Muscle layer of colon (tissue), 2 donors: ENCODE data around the gene C10orf90.

ENCODE experiments used
- H3K27ac ChIP-seq: one replicate; pipeline ENCODE4 v1.7.0; 2013; ENCODE audit warnings: low read depth, mild to moderate bottlenecking, low read length, moderate library complexity
- H3K27me3 ChIP-seq, 2 donors: one replicate each; pipeline ENCODE4 v1.7.0; 2013; ENCODE audit warnings: low read length in 2 of 2, mild to moderate bottlenecking in 2 of 2; ENCODE audit not compliant: insufficient read depth in 2 of 2, control insufficient read depth in 1 of 2
- H3K36me3 ChIP-seq: one replicate; pipeline ENCODE4 v1.7.0; 2013; ENCODE audit warnings: mild to moderate bottlenecking, low read length; ENCODE audit not compliant: insufficient read depth
- H3K4me1 ChIP-seq: one replicate; pipeline ENCODE4 v1.7.0; 2013; ENCODE audit warnings: mild to moderate bottlenecking, low read length; ENCODE audit not compliant: insufficient read depth
- H3K4me3 ChIP-seq, 2 donors: one replicate each; pipeline ENCODE4 v1.7.0; 2013; ENCODE audit warnings: low read length in 2 of 2, low read depth in 1 of 2, mild to moderate bottlenecking in 1 of 2, moderate library complexity in 1 of 2
- H3K9ac ChIP-seq: one replicate; pipeline ENCODE4 v1.7.0; 2013; ENCODE audit warnings: low read length
- H3K9me3 ChIP-seq: one replicate; pipeline ENCODE4 v1.7.0; 2013; ENCODE audit warnings: mild to moderate bottlenecking, low read length
- donor health status: abdominal sarcoma.
- donor health status: Adenocarcinoma of cecum.

The C10orf90 gene

DNA sequence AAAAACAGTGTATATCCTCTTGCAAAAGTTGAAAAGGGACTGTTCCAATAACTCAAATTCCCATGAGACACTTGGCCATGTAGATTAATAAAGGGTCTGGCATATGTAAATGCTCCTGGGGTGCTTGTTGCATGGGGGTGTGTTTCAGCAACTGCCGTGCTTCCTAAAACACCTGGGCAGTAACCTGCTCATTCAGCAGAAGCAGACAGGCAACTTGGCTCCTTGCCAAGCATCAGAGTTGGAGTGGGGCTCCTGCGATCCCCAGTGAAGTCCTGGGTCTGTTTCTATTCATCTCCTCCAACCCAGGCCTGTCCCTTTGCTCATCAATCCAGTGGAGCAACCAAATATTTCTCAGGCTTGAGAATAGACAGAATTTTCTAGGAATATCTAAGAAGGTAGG lies 240.0 kb downstream of the C10orf90 start:
- Histone ChIP-seq H3K27me3 (no peaks in the 10 kb centered on the region), H3K9me3 (no peaks in the 10 kb centered on the region), H3K27ac (no peak overlapping the region), H3K9ac (no peak overlapping the region), H3K36me3 (no peaks in the 10 kb centered on the region), H3K4me3 (no peak overlapping the region), H3K4me1 (no peaks in the 10 kb centered on the region)

- H3K9ac ChIP-seq = no peak overlapping the region
- no peak overlapping the region for H3K27ac ChIP-seq
- H3K36me3 ChIP-seq = no peaks in the 10 kb centered on the region
- no peak overlapping the region for H3K4me3 ChIP-seq
- H3K9me3 ChIP-seq = no peaks in the 10 kb centered on the region
- H3K27me3 ChIP-seq = no peaks in the 10 kb centered on the region
- no peaks in the 10 kb centered on the region for H3K4me1 ChIP-seq
Measured at GRCh38 chr10:126429275-126429674, 241.2 kb downstream of the C10orf90 start.

DNA sequence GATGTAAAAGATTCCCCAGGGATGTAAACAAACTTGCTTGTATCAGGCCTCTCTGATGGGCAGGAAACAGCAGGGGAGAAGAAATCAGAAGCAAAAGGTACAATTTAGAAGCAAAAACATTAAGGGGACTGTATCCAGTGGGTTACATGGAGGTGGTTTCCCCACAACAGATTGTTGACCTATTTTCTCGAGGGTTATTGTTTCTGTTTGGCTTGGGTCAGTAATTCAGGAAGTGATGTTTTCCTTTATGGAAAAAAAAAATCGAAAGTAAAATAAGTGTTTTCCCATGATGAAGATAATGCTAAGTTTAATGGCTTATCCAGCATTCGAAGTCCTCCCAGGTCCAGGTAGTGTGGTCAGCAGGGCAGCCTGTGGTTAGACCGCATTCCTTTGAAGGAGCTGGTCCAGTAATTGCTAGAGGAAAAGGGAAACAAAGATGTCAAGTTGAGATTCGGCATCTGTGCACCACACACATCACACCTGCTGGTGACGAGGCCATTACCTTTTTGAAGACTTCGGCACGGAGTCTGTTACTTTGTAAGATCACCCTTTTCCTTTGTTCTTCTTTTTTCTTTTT lies 244.9 kb downstream of the C10orf90 start:
- Histone ChIP-seq H3K27ac (no peak overlapping the region), H3K4me3 (no peak overlapping the region), H3K36me3 (no peaks in the 10 kb centered on the region), H3K9ac (no peak overlapping the region), H3K9me3 (peaks cover 7% of the 10 kb centered on the region), H3K27me3 (no peaks in the 10 kb centered on the region), H3K4me1 (no peaks in the 10 kb centered on the region)

DNA sequence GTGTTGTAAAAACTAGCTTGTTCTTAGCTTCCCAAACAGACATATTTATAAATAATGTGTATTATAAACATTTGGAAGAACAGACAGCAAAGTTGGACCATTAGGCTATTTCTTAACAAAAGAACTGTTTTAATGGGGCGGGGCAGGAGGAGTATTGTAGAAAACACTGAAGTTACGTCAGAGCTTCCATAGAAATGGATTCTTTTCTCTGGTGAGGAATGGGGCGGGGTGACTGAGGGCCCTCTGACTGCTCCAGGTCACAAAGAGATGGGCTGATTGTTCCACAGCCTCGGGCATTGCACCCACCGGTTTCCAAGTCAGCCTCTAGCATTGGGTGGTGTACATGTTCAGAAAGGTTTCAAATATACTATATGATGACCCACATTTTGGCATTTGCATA lies 245.5 kb downstream of the C10orf90 start:
- Histone ChIP-seq H3K27me3 (no peaks in the 10 kb centered on the region), H3K27ac (no peak overlapping the region), H3K9ac (no peak overlapping the region), H3K4me1 (no peaks in the 10 kb centered on the region), H3K9me3 (peaks cover 7% of the 10 kb centered on the region), H3K36me3 (no peaks in the 10 kb centered on the region), H3K4me3 (no peak overlapping the region)

DNA sequence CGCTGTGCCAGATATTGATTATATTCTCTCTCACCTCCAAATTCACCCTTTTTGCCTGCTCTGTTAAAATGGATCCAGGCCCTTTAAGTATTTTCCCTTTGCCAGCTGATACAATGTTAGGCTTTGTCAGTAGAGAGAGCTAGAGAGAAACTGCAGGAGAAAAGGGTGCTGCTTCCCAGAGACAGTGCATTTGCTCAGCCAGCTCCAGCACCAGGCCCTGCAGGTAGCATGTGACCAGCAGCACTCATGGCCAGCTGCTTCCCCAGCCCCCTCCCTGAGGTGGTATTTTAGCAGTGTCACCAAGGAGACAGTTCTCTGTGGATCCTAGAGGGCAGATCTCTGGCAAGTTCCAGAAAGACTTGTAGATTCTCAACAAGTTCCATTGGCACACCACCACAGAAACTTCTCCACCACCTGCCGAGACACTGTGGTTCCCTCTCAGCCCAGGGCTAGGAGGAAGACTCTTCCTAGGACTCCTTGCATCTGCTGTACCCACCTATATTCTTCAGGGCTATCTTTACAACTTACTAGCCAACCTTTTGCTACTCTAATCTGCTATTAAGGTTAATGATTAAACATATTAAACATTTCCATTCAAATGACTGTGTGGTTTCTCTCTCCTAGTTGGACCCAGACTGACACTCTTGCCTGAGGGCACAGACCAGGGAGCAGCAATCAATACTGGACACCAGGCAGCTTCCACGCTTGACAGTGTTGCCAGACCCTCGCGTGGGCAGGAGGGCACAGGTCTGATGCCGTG lies 246.6 kb downstream of the C10orf90 start:
- Histone ChIP-seq H3K36me3 (no peaks in the 10 kb centered on the region), H3K4me3 (no peak overlapping the region), H3K27me3 (no peaks in the 10 kb centered on the region), H3K9ac (no peak overlapping the region), H3K4me1 (no peaks in the 10 kb centered on the region), H3K9me3 (peaks cover 11% of the 10 kb centered on the region), H3K27ac (no peak overlapping the region)

DNA sequence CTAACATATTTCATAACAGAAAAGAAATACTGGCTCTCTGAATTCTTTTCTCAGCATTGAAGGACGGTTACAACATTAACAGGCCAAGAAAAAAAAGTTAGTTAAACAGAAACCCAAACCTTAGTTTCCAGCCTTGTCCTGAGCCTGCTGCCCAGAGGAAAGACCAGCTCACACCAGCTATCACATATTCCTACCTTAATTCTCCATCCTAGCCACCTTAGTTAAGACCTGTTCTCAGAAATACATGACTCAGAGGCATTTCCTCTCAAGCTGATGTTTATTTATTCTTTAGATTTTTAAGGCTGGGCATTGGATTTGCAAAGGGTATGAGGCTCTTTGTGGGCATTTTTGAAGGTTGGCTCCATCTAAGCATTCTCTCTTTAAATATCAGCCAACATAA lies 247.9 kb downstream of the C10orf90 start:
- H3K27me3 ChIP-seq = no peaks in the 10 kb centered on the region
- peaks cover 15% of the 10 kb centered on the region for H3K9me3 ChIP-seq
- H3K4me3 ChIP-seq = no peak overlapping the region
- H3K27ac ChIP-seq = no peak overlapping the region
- no peaks in the 10 kb centered on the region for H3K4me1 ChIP-seq
- no peak overlapping the region for H3K9ac ChIP-seq
- H3K36me3 ChIP-seq = no peaks in the 10 kb centered on the region

DNA sequence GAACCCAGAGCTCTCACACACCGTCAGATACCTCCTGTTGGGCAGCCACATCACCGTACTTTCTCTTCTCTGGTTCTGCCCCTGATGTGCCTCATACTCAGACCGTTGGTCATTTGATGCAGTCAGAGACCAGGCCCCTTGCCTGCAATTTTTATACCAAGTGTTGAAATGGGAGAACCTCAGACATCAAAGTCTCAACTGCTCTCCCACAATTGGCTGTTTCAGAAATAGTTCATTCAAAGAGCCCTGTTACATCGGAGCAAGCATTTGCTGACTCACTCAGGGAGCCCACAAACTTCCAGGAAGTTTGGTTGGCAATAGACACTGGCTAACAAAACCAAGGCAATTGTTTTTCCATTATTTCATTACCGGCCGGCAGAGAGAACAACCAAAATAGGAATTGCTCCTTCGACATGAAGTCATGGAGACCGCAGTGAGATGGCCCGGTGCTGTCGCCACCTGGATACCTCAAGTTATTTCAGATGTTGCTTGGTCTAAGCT lies 248.7 kb downstream of the C10orf90 start:
- Histone ChIP-seq H3K4me3 (no peak overlapping the region), H3K9ac (no peak overlapping the region), H3K9me3 (peaks cover 15% of the 10 kb centered on the region), H3K27me3 (no peaks in the 10 kb centered on the region), H3K27ac (no peak overlapping the region), H3K36me3 (no peaks in the 10 kb centered on the region), H3K4me1 (no peaks in the 10 kb centered on the region)

DNA sequence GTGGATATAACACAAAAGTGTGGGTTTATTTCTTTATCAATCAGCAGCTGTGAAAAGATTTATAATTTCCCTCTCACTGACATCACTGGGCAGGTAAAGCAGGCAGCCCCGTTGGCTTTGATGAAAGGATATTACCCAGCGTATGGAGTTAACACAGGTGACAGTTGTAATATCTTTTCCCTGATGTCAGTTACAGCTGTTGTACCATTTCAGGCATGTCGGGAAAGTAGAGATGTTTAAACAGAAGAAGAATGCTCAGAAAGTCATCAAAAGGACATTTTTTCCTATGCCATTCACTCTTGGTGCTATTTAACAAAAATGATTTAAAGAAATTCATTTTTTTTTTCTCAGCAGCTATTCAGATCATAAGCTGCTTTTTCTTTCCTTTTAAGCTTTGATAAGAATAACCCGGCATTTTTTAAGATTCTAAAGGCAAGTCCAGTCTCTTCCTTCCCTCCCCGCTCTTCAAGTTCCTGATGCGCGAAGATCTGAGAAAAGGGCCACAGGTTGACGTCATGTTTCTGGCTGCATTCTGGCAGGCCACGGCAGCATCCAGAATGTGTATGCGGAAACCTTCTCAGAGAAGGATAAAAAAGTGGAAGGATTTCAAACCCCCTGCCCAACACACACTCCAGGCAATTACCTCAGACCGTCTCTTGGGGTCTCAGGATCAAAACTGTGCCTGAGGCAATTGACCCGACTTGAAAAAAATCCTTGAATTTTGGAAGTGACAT lies 249.8 kb downstream of the C10orf90 start:
- Histone ChIP-seq H3K4me3 (no peak overlapping the region), H3K27ac (no peak overlapping the region), H3K9ac (no peak overlapping the region), H3K9me3 (peaks cover 15% of the 10 kb centered on the region), H3K27me3 (no peaks in the 10 kb centered on the region), H3K4me1 (no peaks in the 10 kb centered on the region), H3K36me3 (no peaks in the 10 kb centered on the region)

- Histone ChIP-seq H3K9ac (no peak overlapping the region), H3K9me3 (peaks cover 8% of the 10 kb centered on the region), H3K4me1 (no peaks in the 10 kb centered on the region), H3K27me3 (no peaks in the 10 kb centered on the region), H3K27ac (no peak overlapping the region), H3K36me3 (no peaks in the 10 kb centered on the region), H3K4me3 (no peak overlapping the region)
Measured at GRCh38 chr10:126417220-126417825, 253.2 kb downstream of the C10orf90 start.

GRCh38 chr10:126409821-126410220 lies 260.7 kb downstream of the C10orf90 start:
- no peaks in the 10 kb centered on the region for H3K9me3 ChIP-seq
- H3K4me1 ChIP-seq = no peaks in the 10 kb centered on the region
- no peaks in the 10 kb centered on the region for H3K36me3 ChIP-seq
- H3K9ac ChIP-seq = no peak overlapping the region
- H3K27ac ChIP-seq = no peak overlapping the region
- no peaks in the 10 kb centered on the region for H3K27me3 ChIP-seq
- H3K4me3 ChIP-seq = no peak overlapping the region

- no peaks in the 10 kb centered on the region for H3K9me3 ChIP-seq
- H3K27me3 ChIP-seq = no peaks in the 10 kb centered on the region
- H3K36me3 ChIP-seq = no peaks in the 10 kb centered on the region
- H3K4me3 ChIP-seq = no peak overlapping the region
- H3K27ac ChIP-seq = no peak overlapping the region
- H3K4me1 ChIP-seq = no peaks in the 10 kb centered on the region
- H3K9ac ChIP-seq = no peak overlapping the region
Measured at GRCh38 chr10:126408953-126409641, 261.4 kb downstream of the C10orf90 start.
